Spleen (tissue), 7 donors: ENCODE results near the gene TRAPPC6A.

Source experiments
- CTCF ChIP-seq, 11 experiments: fragments of 200-600 bp in 7 of 11; fragments of 450-650 bp in 4 of 11; sonication (generic) in 4 of 11; IDR thresholded peaks in 8 of 11; conservative IDR thresholded peaks in 3 of 11; 1 replicate in 7 of 11; 2 replicates in 4 of 11; pipeline versions ENCODE4 v1.4.0 to v1.8.0; 2016 to 2021; ENCODE audit warnings: antibody characterized with exemption in 11 of 11, inconsistent platforms in 4 of 11, mild to moderate bottlenecking in 1 of 11
- POLR2A ChIP-seq, 3 donors: fragments of 450-650 bp; IDR thresholded peaks; one replicate each; pipeline ENCODE4 v1.5.1; 2017; ENCODE audit warnings: antibody characterized with exemption in 3 of 3, mild to moderate bottlenecking in 1 of 3
- POLR2AphosphoS5 ChIP-seq, 3 donors: sonication (generic); formaldehyde crosslinking; IDR thresholded peaks; one replicate each; pipeline ENCODE4 v1.5.1; 2017; ENCODE audit warnings: antibody characterized with exemption in 3 of 3
- donor health status: DM: no; HTN: no; CAD: no; lungs with moderate emphysema.
- donor health status: DM: no; HTN: no; CAD: no.
- donor health status: DM: no; HTN: no; CAD: no.

GRCh38 chr19:45222724-45223123 lies 44.7 kb upstream of the TRAPPC6A start:
- TF ChIP-seq CTCF (IDR thresholded peaks at IDR 0.05 in 8 of 11, conservative IDR thresholded peaks at IDR 0.05 in 3 of 11) (no peak), POLR2AphosphoS5 (IDR thresholded peaks at IDR 0.05) (no peak), POLR2A (IDR thresholded peaks at IDR 0.05) (no peak)
